Measurements from ENCODE around the gene FAM193A. TPM values are rescaled to one million over a fixed set of nuclear protein-coding genes. Genes with fewer than 3 reads are reported as not detected.

Gene FAM193A
- total RNA-seq, 6 donors from 2014 or later = 23.7 to 87.0 (median 27.1) TPM

GRCh38 chr4:2755821-2756690, 219.6 kb downstream of the FAM193A start, which contains the start of gene TNIP2:
Gene TNIP2, minus strand, starts transcription at chr4:2756336. Its CDS starts 47 bp downstream, at chr4:2756289.
- Histone ChIP-seq H3K4me1 (peaks cover 17 to 32% (median 25%) of the 10 kb centered on the region in 4 donors), H3K27me3 (no peaks in the 10 kb centered on the region), H3K36me3 (peaks cover 0 to 6% (median 3%) of the 10 kb centered on the region in 4 donors), H3K9me3 (no peaks in the 10 kb centered on the region), H3K27ac (peak within 1 kb of the TSS; percentile 87 to 95 (median 92)), H3K4me3 (peak within 1 kb of the TSS; percentile 43 to 96 (median 82))
- ATAC-seq (ENCODE audit: low FRiP score in 2 of 2) (peak; percentile 90 to 91), DNase-seq (peak; percentile 91 to 96)
- TF ChIP-seq CTCF (IDR thresholded peaks at IDR 0.05) (peak in 5 of 6 experiments; percentile 22 to 90 (median 72)), EP300 (IDR thresholded peaks at IDR 0.05) (no peak), POLR2AphosphoS5 (IDR thresholded peaks at IDR 0.05) (peak; percentile 53 to 54), POLR2A (IDR thresholded peaks at IDR 0.05) (peak in 3 of 4 donors; percentile 69 to 91 (median 69))
- WGBS, 2 donors = 0% methylated on average over 4 of the region's 96 CpGs; no CpG with 5 or more reads in 1 of the 2 donors

GRCh38 chr4:2756691-2757350, 220.4 kb downstream of the FAM193A start:
- 75 to 77% methylated on average over 24 to 25 of the region's 25 CpGs for WGBS, 2 donors
- TF ChIP-seq POLR2AphosphoS5 (IDR thresholded peaks at IDR 0.05) (no peak), POLR2A (IDR thresholded peaks at IDR 0.05) (no peak), EP300 (IDR thresholded peaks at IDR 0.05) (no peak), CTCF (IDR thresholded peaks at IDR 0.05) (no peak)
- Histone ChIP-seq H3K27me3 (no peaks in the 10 kb centered on the region), H3K36me3 (peaks cover 0 to 6% (median 3%) of the 10 kb centered on the region in 4 donors), H3K27ac (peak overlapping the region in 3 of 4 donors; percentile 59 to 95 (median 80)), H3K4me3 (peak overlapping the region in 3 of 4 donors; percentile 79 to 96 (median 85)), H3K4me1 (peaks cover 16 to 37% (median 26%) of the 10 kb centered on the region in 4 donors), H3K9me3 (no peaks in the 10 kb centered on the region)
- ATAC-seq (ENCODE audit: low FRiP score in 2 of 2) (no peak), DNase-seq (no peak)

- Histone ChIP-seq H3K36me3 (peaks cover 0 to 4% (median 2%) of the 10 kb centered on the region in 4 donors), H3K27ac (no peak overlapping the region), H3K27me3 (no peaks in the 10 kb centered on the region), H3K4me3 (no peak overlapping the region), H3K9me3 (no peaks in the 10 kb centered on the region), H3K4me1 (peaks cover 16 to 41% (median 26%) of the 10 kb centered on the region in 4 donors)
- TF ChIP-seq EP300 (IDR thresholded peaks at IDR 0.05) (no peak), CTCF (IDR thresholded peaks at IDR 0.05) (no peak), POLR2AphosphoS5 (IDR thresholded peaks at IDR 0.05) (no peak), POLR2A (IDR thresholded peaks at IDR 0.05) (no peak)
- ATAC-seq (ENCODE audit: low FRiP score in 2 of 2) (no peak), DNase-seq (no peak)
- 96 to 97% methylated on average over 3 of the region's 3 CpGs for WGBS, 2 donors
These were observed 221.0 kb downstream of the FAM193A start for GRCh38 chr4:2757426-2757825.

GRCh38 chr4:2761035-2761923, 224.8 kb downstream of the FAM193A start:
- TF ChIP-seq POLR2AphosphoS5 (IDR thresholded peaks at IDR 0.05) (no peak), CTCF (IDR thresholded peaks at IDR 0.05) (peak in 2 of 6 experiments; percentile 13 to 21)
- H3K27me3 ChIP-seq = no peaks in the 10 kb centered on the region
- ATAC-seq (ENCODE audit: low FRiP score in 2 of 2) = peak in 1 of 2 donors; percentile 46
- DNase-seq = peak in 1 of 2 donors; percentile 67
- 62 to 63% methylated on average over 12 to 14 of the region's 14 CpGs for WGBS, 2 donors
- no peaks in the 10 kb centered on the region for H3K9me3 ChIP-seq
- H3K4me3 ChIP-seq = no peak overlapping the region
- H3K27ac ChIP-seq = no peak overlapping the region
- peaks cover 8 to 30% (median 19%) of the 10 kb centered on the region in 4 donors for H3K4me1 ChIP-seq
- H3K36me3 ChIP-seq = no peaks in the 10 kb centered on the region
